H4 (cell line): ENCODE results near the gene FYB1. TPM values are rescaled to one million over a fixed set of nuclear protein-coding genes. Genes with fewer than 3 reads are reported as not detected.

Experiments used
- total RNA-seq: library from RNA; depleted of rRNA; stranded (reverse); fragments of >200 nt; shearing (Covaris generic); gene quantifications from 2 replicates; pipeline ENCODE4 v1.2.3, GENCODE V29; 2014; rRNA removed

FYB1 gene
- total RNA-seq, 1 experiment from 2014 or later: 0.17 TPM

Other genes starting within 250 kb of the FYB1 start
- 11.9 and 12.2 TPM in 2 replicates for gene RICTOR, start 145.2 kb downstream of the FYB1 start, total RNA-seq
- not detected in 2 replicates for gene C9, start 144.9 kb upstream of the FYB1 start, total RNA-seq
- 16.7 and 17.6 TPM in 2 replicates for gene DAB2, start 205.4 kb upstream of the FYB1 start, total RNA-seq